Stimulated activated CD4-positive, alpha-beta T cell treated with anti-CD3 and anti-CD28 coated beads, Interleukin-1b, Interleukin-23, amount 100 ng/mL, for 1 hour (primary cell): ENCODE data around the gene RGL1.
"Not testable (repeated sequence)": the region's sequence is repeated elsewhere in the genome, so short reads cannot be mapped to it uniquely, and the experiment has no call there.

ENCODE experiments used
- DNase-seq, 2 donors: peaks; one replicate each; pipeline ENCODE4 v3.0.0-alpha.2; 2020; ENCODE audit warnings: low read depth in 2 of 2

Gene RGL1

GRCh38 chr1:183785921-183786320 is 19.0 kb upstream of the RGL1 start:
- DNase-seq = not testable (repeated sequence)

- no peak for DNase-seq
These were observed 17.2 kb upstream of the RGL1 start for GRCh38 chr1:183787704-183788103.

GRCh38 chr1:183791319-183791718 is 13.6 kb upstream of the RGL1 start:
- no peak for DNase-seq

- DNase-seq = no peak
These were observed 12.6 kb upstream of the RGL1 start for GRCh38 chr1:183792300-183792699.

- DNase-seq = no peak
These were observed 10.8 kb upstream of the RGL1 start for GRCh38 chr1:183794088-183794487.

- no peak for DNase-seq
These were observed 4.5 kb upstream of the RGL1 start for GRCh38 chr1:183800449-183800848.

- DNase-seq = no peak
These were observed 3.3 kb upstream of the RGL1 start for GRCh38 chr1:183801649-183802048.

GRCh38 chr1:183804387-183804786 is 533 bp upstream of the RGL1 start:
- DNase-seq = no peak

DNA sequence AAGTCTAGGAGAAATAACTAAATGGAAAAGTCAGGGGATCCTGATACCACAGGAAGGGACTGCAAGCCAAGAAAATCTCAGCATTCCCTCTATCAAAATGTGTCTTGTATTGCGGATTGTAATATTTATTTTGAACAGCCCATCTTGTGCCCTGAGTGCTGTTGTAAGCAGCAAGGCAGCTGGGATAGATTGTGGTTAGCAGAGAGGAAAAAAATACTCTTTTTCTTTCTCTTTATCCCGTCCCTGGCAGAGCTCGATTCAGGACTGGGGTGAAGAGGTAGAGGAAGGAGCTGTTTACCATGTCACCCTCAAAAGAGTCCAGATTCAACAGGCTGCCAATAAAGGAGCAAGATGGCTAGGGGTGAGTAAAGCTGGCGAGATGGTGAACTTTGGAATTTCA is 1.2 kb downstream of the RGL1 start:
- DNase-seq = no peak

DNA sequence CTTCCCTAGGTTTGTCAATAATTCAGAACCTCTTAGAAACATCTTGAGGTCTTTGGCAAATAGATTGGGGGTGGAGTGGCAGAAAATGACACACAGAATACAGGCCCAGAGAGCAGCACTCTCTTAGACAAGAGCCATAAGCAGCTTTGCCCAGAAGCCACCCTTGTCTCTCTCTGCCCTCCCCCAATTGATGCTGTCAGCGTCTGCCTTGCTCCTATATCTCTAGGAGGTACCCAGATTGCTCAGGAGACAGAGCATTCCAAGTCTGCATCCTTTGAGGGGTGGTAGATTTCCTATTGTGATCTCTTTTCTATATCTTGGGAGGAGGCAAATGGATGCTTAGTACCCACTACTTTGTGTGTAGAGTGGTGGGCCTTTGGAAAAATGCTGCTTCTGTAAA is 1.8 kb downstream of the RGL1 start:
- DNase-seq = no peak

DNA sequence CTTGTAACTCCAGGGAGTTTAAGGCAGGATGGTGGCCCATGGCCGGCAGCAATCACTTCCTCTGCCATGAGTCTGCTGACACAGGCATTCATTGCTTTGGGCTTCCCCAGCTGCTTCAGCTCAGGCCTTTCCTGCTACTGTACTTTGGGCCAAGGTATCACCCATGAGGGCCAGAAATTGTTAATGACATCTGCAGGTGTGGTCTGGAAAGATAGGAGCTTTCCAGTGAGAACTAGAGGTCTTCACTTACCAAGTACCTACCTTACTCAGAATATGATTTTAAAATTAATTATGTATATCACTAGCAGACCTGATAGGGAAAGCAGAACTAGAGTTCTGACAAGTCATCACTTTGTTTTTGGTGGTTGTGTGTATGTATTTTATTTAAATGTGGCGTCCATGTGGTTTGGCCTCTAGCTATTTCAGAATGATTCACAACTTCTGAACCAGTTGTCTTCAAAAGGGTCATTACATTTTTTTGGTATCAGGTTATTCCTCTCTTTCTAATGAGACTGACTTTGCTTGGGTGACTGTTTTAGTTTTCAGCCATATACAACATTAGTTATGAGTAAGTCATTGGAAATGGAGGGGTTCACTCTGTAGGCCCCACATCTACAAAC is 2.7 kb downstream of the RGL1 start:
- no peak for DNase-seq

- DNase-seq = no peak
These were observed 3.5 kb downstream of the RGL1 start for GRCh38 chr1:183808296-183809027.

- DNase-seq = no peak
These were observed 5.2 kb downstream of the RGL1 start for GRCh38 chr1:183810121-183810520.

GRCh38 chr1:183810756-183811544 is 6.0 kb downstream of the RGL1 start:
- no peak for DNase-seq

GRCh38 chr1:183812128-183812527 is 7.2 kb downstream of the RGL1 start:
- no peak for DNase-seq

DNA sequence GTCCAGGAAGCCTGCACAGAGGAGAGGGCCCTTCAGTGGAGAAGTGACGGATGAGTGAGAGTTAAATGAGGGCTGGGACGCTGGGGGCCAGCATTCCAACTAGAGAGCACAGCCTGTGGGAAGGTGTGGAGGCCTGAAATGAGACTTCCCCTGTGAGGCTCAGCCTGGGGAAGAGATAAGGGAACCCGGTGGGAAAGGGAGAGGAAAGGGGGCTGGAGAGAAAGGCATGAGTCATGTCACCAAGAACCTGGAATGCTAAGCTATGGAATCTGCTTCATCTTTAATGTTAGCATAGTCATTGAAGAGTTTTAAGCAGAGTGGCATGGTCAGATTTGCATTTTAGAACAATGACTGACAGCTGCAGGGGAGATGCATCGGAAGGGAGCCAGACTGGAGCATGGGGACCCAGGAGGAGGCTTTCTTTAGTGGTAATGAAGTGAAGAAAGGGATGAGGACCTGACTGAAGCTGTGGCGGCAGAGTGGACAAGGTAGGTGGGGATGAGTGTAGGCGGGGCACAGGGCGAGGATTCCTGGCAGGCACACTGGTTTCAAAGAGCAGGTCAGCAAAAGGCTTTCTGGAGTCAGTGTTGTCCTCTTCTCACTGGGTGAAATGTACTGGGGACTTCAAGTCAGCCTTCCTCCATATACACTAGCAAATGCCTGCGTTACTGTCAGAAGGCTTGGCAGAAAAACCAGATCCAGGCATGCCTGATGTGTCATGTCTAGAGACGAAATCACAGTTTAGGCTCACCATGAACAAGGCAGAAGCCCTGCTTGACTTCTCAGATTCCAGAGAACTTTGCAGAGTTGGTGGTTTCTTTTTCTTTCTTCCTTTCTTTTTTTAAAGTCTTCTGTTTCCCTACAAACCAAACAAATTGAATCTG is 8.0 kb downstream of the RGL1 start:
- DNase-seq = no peak

GRCh38 chr1:183814121-183814681 is 9.3 kb downstream of the RGL1 start:
- DNase-seq = no peak

DNA sequence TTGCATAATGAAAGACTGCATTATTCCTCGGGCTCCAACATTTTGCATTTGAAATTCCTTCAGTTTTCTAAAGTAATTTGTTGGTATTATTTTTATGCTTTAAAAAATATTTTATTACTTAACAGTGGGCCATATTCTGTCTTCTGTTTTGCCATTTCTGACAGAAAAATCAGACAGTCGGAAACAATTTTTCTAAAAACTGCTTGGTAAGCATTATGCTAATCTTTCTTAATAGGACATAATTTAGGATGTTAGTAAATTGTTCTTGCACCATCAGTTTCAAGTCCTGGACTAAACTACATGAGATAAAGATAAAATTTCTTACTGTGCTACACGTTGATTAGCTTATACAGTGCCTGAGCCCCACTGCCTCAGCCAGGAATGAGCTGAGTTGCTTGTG is 11.2 kb downstream of the RGL1 start:
- DNase-seq = no peak

DNA sequence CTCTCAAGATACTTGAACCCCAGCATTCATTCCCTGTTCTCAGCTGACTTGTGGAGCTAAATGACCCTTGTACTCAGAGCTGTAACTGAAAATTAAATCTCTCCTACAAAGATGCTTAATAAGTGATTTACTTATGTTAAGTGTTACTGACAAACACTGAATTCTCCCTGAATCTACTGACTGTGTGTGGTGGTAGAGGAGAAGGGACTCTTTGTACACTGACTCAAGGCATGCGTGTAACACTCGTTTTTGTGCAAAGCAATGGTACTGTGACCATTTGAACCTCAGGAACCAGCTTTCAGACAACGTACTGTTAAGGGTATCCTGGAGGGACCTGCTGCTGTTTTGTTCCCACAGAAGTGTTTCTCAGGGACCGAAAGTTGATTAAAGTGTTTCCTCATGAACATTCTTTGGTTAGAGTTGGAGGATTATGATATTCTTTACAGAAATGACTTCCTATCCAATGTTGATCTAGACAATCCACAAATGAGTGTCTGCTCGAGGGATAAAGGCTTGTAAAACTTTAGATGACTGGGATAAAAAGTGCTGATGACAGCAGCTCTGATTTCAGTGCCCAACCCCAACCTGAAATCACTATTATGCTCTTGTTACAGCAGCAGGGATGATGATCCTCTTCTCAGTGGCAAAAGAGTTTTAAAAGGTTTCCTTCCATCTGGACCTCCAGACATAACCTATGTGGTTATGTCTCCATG is 12.8 kb downstream of the RGL1 start:
- no peak for DNase-seq

DNA sequence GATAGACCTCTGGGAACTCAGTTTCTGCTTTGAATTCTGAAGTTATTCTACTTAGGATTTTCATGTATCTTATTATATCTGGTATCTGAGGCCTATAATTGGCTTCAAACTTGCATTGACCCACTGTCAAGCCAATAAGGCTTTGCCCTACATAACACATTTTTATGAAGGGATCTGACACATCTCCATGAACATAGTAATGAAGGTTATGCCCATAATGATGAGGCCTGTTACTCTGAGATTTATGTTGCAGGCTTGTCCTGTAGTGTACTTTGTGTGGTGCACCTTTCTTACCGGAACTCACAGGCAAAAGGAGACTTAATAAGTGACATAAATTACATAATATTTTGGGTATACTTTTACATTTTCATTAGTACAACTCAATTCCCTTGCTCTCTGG is 14.1 kb downstream of the RGL1 start:
- no peak for DNase-seq

GRCh38 chr1:183821309-183821888 is 16.5 kb downstream of the RGL1 start:
- DNase-seq = no peak
